Esophagus muscularis mucosa (tissue), 3 donors: Measurements from ENCODE around the gene INAVA.

ENCODE experiments used
- CTCF ChIP-seq, 3 experiments: fragments of 200-600 bp in 2 of 3; fragments of 450-650 bp in 1 of 3; sonication (generic) in 2 of 3; IDR thresholded peaks; one replicate each; pipeline ENCODE4 v1.5.1; 2017 to 2019; ENCODE audit warnings: antibody characterized with exemption in 3 of 3, mild to moderate bottlenecking in 2 of 3, moderate library complexity in 1 of 3
- POLR2A ChIP-seq: fragments of 450-650 bp; IDR thresholded peaks from one replicate; pipeline ENCODE4 v1.6.1; 2017; ENCODE audit warnings: antibody characterized with exemption, moderate library complexity, mild to moderate bottlenecking, low read depth

GRCh38 chr1:200959411-200959921 lies 64.8 kb downstream of the INAVA start:
- TF ChIP-seq CTCF (IDR thresholded peaks at IDR 0.05) (no peak), POLR2A (no peak)
